HepG2 (cell line): Measurements from ENCODE around the gene TUBB4B. TPM values are rescaled to one million over a fixed set of nuclear protein-coding genes. Genes with fewer than 3 reads are reported as not detected.

ENCODE experiments used
- AGO2 ChIP-seq: fragments of 200-400 bp; formaldehyde crosslinking; optimal IDR thresholded peaks from 2 replicates; pipeline ENCODE3; 2017; ENCODE audit warnings: mild to moderate bottlenecking, low read depth, low read length, moderate library complexity
- CEBPB ChIP-seq: IDR thresholded peaks from 2 replicates; pipeline ENCODE4 v1.6.1; 2011; ENCODE audit warnings: low read depth, low read length, improper control_type of control experiment, borderline replicate concordance
- CEBPG ChIP-seq: IDR thresholded peaks from 2 replicates; pipeline ENCODE4 v1.6.1; 2016
- CHD2 ChIP-seq: IDR thresholded peaks from 2 replicates; pipeline ENCODE4 v1.6.1; 2011; ENCODE audit warnings: low read depth, low read length, improper control_type of control experiment
- FOXA3 ChIP-seq: IDR thresholded peaks from 2 replicates; pipeline ENCODE4 v1.6.1; 2016; ENCODE audit warnings: missing genetic modification reagents, missing compliant biosample characterization
- HMG20B ChIP-seq: conservative IDR thresholded peaks from 2 replicates; pipeline ENCODE4 v1.6.1; 2016; ENCODE audit warnings: missing genetic modification reagents, missing compliant biosample characterization
- KDM5A ChIP-seq: fragments of 200-600 bp; sonication (generic); IDR thresholded peaks from 2 replicates; pipeline ENCODE4 v1.7.0; 2018; ENCODE audit warnings: antibody characterized with exemption, mild to moderate bottlenecking, low read length, borderline replicate concordance
- KLF15 ChIP-seq: sonication (generic); formaldehyde crosslinking; IDR thresholded peaks from 2 replicates; pipeline ENCODE4 v1.8.1; 2023; ENCODE audit warnings: borderline replicate concordance, mild to moderate bottlenecking, inconsistent platforms, missing genetic modification reagents, mixed read lengths
- MED8 ChIP-seq: sonication (generic); formaldehyde crosslinking; IDR thresholded peaks from 2 replicates; pipeline ENCODE4 v1.8.1; 2023; ENCODE audit warnings: mild to moderate bottlenecking, missing genetic modification reagents; ENCODE audit not compliant: insufficient replicate concordance
- NCOA2 ChIP-seq: sonication (generic); formaldehyde crosslinking; IDR thresholded peaks from 2 replicates; pipeline ENCODE4 v1.8.0; 2022; ENCODE audit warnings: inconsistent platforms
- PAX8 ChIP-seq: sonication (generic); formaldehyde crosslinking; IDR thresholded peaks from 2 replicates; pipeline ENCODE4 v1.8.0; 2022; ENCODE audit warnings: mild to moderate bottlenecking, missing genetic modification reagents, borderline replicate concordance
- PBX2 ChIP-seq: IDR thresholded peaks from 2 replicates; pipeline ENCODE4 v1.6.1; 2016; ENCODE audit warnings: control low read depth
- SMAD1 ChIP-seq: sonication (generic); formaldehyde crosslinking; IDR thresholded peaks from 2 replicates; pipeline ENCODE4 v1.4.0; 2020; ENCODE audit warnings: missing genetic modification reagents, low read depth, mild to moderate bottlenecking, borderline replicate concordance
- THAP11 ChIP-seq: IDR thresholded peaks from 2 replicates; pipeline ENCODE4 v1.6.1; 2016; ENCODE audit warnings: missing biosample characterization, missing genetic modification reagents
- THAP8 ChIP-seq: sonication (generic); formaldehyde crosslinking; IDR thresholded peaks from 2 replicates; pipeline ENCODE4 v1.5.1; 2020; ENCODE audit warnings: missing genetic modification reagents, mild to moderate bottlenecking, borderline replicate concordance
- ZBTB4 ChIP-seq: sonication (generic); formaldehyde crosslinking; IDR thresholded peaks from 2 replicates; pipeline ENCODE4 v1.4.0; 2020; ENCODE audit warnings: missing genetic modification reagents, mild to moderate bottlenecking, borderline replicate concordance
- ZNF687 ChIP-seq: sonication (generic); formaldehyde crosslinking; IDR thresholded peaks from 2 replicates; pipeline ENCODE4 v1.5.1; 2020; ENCODE audit warnings: mild to moderate bottlenecking, missing genetic modification reagents, moderate library complexity
- ZNF747 ChIP-seq: sonication (generic); formaldehyde crosslinking; IDR thresholded peaks from 2 replicates; pipeline ENCODE4 v1.8.1; 2023; ENCODE audit warnings: missing genetic modification reagents, mild to moderate bottlenecking, borderline replicate concordance
- polyA plus RNA-seq, 8 experiments: library from polyadenylated mRNA; depleted of rRNA in 3 of 8; stranded (reverse) in 7 of 8; unstranded in 1 of 8; fragments of >200 nt; fragmentation: Illumina TruSeq in 4 of 8; extraction: Trizol in 4 of 8; gene quantifications; 2 replicates each; pipeline versions ENCODE4 v1.2.1 to v1.2.3, GENCODE V29; 2011 to 2016; ENCODE audit warnings: low read depth in 4 of 8, missing spikeins in 1 of 8, mixed read lengths in 1 of 8; ENCODE audit not compliant: insufficient read depth in 1 of 8
- total RNA-seq, 5 experiments: library from RNA; depleted of rRNA; stranded (reverse); fragments of >200 nt; fragmentation: Illumina TruSeq; extraction: Trizol; gene quantifications; 2 replicates each; pipeline ENCODE4 v1.2.3, GENCODE V29; 2016; ENCODE audit warnings: low read depth in 1 of 5

The TUBB4B gene
- total and polyA plus RNA-seq, 2 of the 13 experiments (the other 11 are each of a cell fraction or from before 2014, with no cell fraction given): 182 to 412 TPM

- peak; percentile 61 for TF ChIP-seq ZNF687 (CRISPR knock-in tag)
- peak; percentile 72 for TF ChIP-seq THAP11 (CRISPR knock-in tag)
- TF ChIP-seq AGO2: peak; percentile 29
- no peak; the same call in 1 of the 2 replicates for TF ChIP-seq NCOA2 (CRISPR knock-in tag)
- TF ChIP-seq MED8 (CRISPR knock-in tag): peak; percentile 72
- no peak for TF ChIP-seq PAX8 (CRISPR knock-in tag)
- TF ChIP-seq THAP8 (CRISPR knock-in tag): peak; percentile 65; the same call in 1 of the 2 replicates
- peak; percentile 18; the same call in 1 of the 2 replicates for TF ChIP-seq CEBPG (CRISPR knock-in tag)
- no peak for TF ChIP-seq HMG20B (CRISPR knock-in tag)
- TF ChIP-seq PBX2 (CRISPR knock-in tag): no peak
- no peak for TF ChIP-seq CEBPB
- no peak; the same call in 1 of the 2 replicates for TF ChIP-seq KLF15 (CRISPR knock-in tag)
- TF ChIP-seq FOXA3 (CRISPR knock-in tag): peak; percentile 71
- TF ChIP-seq ZNF747 (CRISPR knock-in tag): peak; percentile 58; the same call in 1 of the 2 replicates
- no peak for TF ChIP-seq CHD2
- TF ChIP-seq SMAD1 (CRISPR knock-in tag): no peak; the same call in 1 of the 2 replicates
- 0 out of 2 replicates have a peak, but pooled peaks have one; percentile 18 for TF ChIP-seq ZBTB4 (CRISPR knock-in tag)
- 0 out of 2 replicates have a peak, but pooled peaks have one; percentile 7 for TF ChIP-seq KDM5A
Measured at GRCh38 chr9:137236238-137236935, 4.7 kb upstream of the TUBB4B start (continued).
